Vagina (tissue), 2 donors: ENCODE results near the gene HM13.

ENCODE experiments used
- POLR2A ChIP-seq, 2 donors: fragments of 450-650 bp; IDR thresholded peaks; one replicate each; pipeline ENCODE4 v1.6.1; 2017; ENCODE audit warnings: antibody characterized with exemption in 2 of 2, mild to moderate bottlenecking in 2 of 2, moderate library complexity in 2 of 2
- TF ChIP-seq, protein P1 (sequence below), 3 experiments: fragments of 450-650 bp in 2 of 3; fragments of 200-600 bp in 1 of 3; sonication (generic) in 1 of 3; IDR thresholded peaks; one replicate each; pipeline ENCODE4 v1.5.1; 2017 to 2019; ENCODE audit warnings: antibody characterized with exemption in 3 of 3, mild to moderate bottlenecking in 2 of 3, moderate library complexity in 2 of 3

DNA sequence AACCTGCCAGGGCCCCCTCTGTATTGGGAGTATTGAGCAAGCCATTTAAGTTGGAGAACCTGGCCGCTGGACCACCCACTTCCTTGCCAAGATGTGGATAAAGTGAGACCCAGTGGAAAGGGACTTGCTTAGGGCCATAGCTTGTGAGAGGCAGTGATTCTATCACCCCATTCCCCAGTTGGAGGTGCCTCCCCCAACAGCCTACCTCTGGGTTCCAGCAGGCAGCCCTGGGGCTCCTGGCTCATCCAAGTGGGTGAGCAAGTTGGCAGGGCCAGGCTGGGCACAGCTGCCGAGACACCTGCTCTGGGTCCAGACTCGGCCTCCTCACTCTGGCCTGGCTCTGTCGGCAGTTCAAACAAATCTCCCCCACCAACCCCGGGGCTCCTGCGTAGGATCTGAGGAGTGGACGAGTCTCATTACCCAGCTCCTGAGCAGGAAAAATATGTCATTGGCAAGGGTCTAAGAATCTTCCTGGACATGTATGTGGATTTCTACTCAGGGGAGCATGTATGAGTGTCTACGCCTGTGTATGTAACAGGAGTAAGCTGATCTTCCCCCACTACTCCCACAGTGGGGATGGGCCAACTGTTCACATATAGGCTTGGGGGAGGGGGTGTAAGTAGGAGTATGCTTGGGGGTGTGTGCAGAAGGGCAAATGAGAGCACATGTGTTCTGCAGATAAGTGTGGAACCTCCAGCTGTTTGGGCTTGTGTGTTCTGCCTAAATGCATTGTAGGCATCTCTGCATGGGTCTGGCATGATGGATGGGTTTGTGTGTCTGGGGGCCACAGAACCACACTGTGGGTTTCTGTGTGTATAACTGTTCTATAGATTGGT lies 92.8 kb downstream of the HM13 start:
- no peak for TF ChIP-seq POLR2A (IDR thresholded peaks at IDR 0.05)
- TF ChIP-seq, protein P1, sequence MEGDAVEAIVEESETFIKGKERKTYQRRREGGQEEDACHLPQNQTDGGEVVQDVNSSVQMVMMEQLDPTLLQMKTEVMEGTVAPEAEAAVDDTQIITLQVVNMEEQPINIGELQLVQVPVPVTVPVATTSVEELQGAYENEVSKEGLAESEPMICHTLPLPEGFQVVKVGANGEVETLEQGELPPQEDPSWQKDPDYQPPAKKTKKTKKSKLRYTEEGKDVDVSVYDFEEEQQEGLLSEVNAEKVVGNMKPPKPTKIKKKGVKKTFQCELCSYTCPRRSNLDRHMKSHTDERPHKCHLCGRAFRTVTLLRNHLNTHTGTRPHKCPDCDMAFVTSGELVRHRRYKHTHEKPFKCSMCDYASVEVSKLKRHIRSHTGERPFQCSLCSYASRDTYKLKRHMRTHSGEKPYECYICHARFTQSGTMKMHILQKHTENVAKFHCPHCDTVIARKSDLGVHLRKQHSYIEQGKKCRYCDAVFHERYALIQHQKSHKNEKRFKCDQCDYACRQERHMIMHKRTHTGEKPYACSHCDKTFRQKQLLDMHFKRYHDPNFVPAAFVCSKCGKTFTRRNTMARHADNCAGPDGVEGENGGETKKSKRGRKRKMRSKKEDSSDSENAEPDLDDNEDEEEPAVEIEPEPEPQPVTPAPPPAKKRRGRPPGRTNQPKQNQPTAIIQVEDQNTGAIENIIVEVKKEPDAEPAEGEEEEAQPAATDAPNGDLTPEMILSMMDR (IDR thresholded peaks at IDR 0.05) = no peak
